Measurements from ENCODE around the gene PLA2G7. TPM values are rescaled to one million over a fixed set of nuclear protein-coding genes. Genes with fewer than 3 reads are reported as not detected.

PLA2G7 gene
- total RNA-seq, 1 experiment from 2014 or later = 1.7 TPM

- no peaks in the 10 kb centered on the region for H3K9me3 ChIP-seq (ENCODE audit: control insufficient read depth, low read depth, low read length)
- no peak overlapping the region for H3K4ac ChIP-seq (ENCODE audit: low read depth, low read length)
- no peak overlapping the region for H2AFZ ChIP-seq (ENCODE audit: low read length)
- H2BK12ac ChIP-seq (ENCODE audit: insufficient read length, low read depth, low read length) = no peak overlapping the region
- no peaks in the 10 kb centered on the region for H4K20me1 ChIP-seq (ENCODE audit: control insufficient read depth, insufficient read depth, insufficient read length)
- H3K23ac ChIP-seq (ENCODE audit: insufficient read length, low read depth, low read length) = no peak overlapping the region
- no peak overlapping the region for H3K27ac ChIP-seq (ENCODE audit: insufficient read length, low read depth, low read length)
- H4K8ac ChIP-seq (replicated peaks; ENCODE audit: insufficient read length, low read depth, low read length) = no peak overlapping the region
- no peaks in the 10 kb centered on the region for H3K23me2 ChIP-seq (ENCODE audit: insufficient read length, low read depth, low read length, poor library complexity, severe bottlenecking)
- no peaks in the 10 kb centered on the region for H3K27me3 ChIP-seq (ENCODE audit: insufficient read depth, low read length)
- no peak overlapping the region for H3K9ac ChIP-seq (ENCODE audit: extremely low read depth, insufficient read length, low read length)
- H3K18ac ChIP-seq (ENCODE audit: insufficient read length, low read depth, low read length) = no peak overlapping the region
- no peak overlapping the region for H3K14ac ChIP-seq (ENCODE audit: insufficient read depth, low read length)
- no peak overlapping the region for H2BK15ac ChIP-seq (ENCODE audit: low read depth, low read length)
- H3K36me3 Mint-ChIP-seq (ENCODE audit: insufficient read depth in 1 of 3, low read depth in 3 of 3) = 0 out of 7 replicates have a peak, but pooled peaks cover 0 to 4% (median 0%) of the 10 kb centered on the region in 3 experiments
- no peak for DNase-seq
- no peaks in the 10 kb centered on the region; a peak in 2 of 4 replicates for H3K4me1 Mint-ChIP-seq
- no peak for TF ChIP-seq CTCF (conservative IDR thresholded peaks at IDR 0.05)
- H3K27me3 Mint-ChIP-seq (ENCODE audit: low read depth) = peaks cover 5% of the 10 kb centered on the region
- H2AK5ac ChIP-seq (ENCODE audit: insufficient read length, low read length) = no peak overlapping the region
- no peaks in the 10 kb centered on the region for H3K79me2 ChIP-seq (ENCODE audit: insufficient read depth, low read length)
- no peak overlapping the region for H3K27ac Mint-ChIP-seq
- no peak overlapping the region for H2BK120ac ChIP-seq (ENCODE audit: low read depth, low read length, poor library complexity, severe bottlenecking)
- H3K4me3 Mint-ChIP-seq = no peak overlapping the region
- H3K9me3 Mint-ChIP-seq = no peaks in the 10 kb centered on the region; a peak in 1 of 5 replicates
- WGBS (ENCODE audit: extremely low coverage, insufficient read length, low lambda C conversion rate) = no CpG with 5 or more reads among the region's 1 CpG
- H4K91ac ChIP-seq (ENCODE audit: insufficient read length, low read depth, low read length) = no peak overlapping the region
- H3K56ac ChIP-seq (ENCODE audit: insufficient read length, low read depth, low read length) = no peak overlapping the region
- no peaks in the 10 kb centered on the region for H3K4me1 ChIP-seq (ENCODE audit: insufficient read depth, low read length)
- H2BK5ac ChIP-seq (ENCODE audit: insufficient read length, low read length) = no peak overlapping the region
- no peak overlapping the region for H3T11ph ChIP-seq (ENCODE audit: low read length)
- no peak overlapping the region for H4K5ac ChIP-seq (ENCODE audit: insufficient read length, low read depth, low read length)
- no peaks in the 10 kb centered on the region for H3K79me1 ChIP-seq (ENCODE audit: insufficient read depth, low read depth, low read length, poor library complexity, severe bottlenecking)
- H3K4me2 ChIP-seq (ENCODE audit: insufficient read depth, insufficient read length, low read length) = no peak overlapping the region
- no peak overlapping the region for H2BK20ac ChIP-seq (ENCODE audit: low read depth, low read length, poor library complexity, severe bottlenecking)
Observed at GRCh38 chr6:46772016-46772415, 36.8 kb upstream of the PLA2G7 start.
